ENCODE measurements around the gene SIMC1. TPM values are rescaled to one million over a fixed set of nuclear protein-coding genes. Genes with fewer than 3 reads are reported as not detected.

The SIMC1 gene
- total and polyA plus RNA-seq, 2 donors (not counting 3 experiments of a cell fraction or from before 2014, with no cell fraction given): 9.0 to 16.2 TPM

DNA sequence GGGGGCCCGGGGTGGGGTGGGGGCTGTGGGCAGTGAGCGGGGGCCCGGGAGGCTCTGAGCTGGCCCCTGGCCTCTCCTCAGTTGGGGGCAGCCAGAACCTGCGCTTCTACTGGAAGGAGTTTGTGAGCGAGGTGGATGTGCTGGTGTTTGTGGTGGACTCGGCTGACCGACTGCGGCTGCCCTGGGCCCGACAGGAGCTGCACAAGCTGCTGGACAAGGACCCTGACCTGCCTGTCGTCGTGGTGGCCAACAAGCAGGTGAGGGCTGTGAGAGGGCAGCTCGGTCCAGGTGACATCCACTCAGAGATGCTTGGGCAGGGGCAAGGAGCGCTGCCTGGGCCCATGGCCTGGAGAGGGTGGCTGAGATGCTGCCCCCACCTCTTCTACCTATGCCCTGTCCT is 130.5 kb downstream of the SIMC1 start:
- no peak overlapping the region for H3K27ac ChIP-seq (ENCODE audit: insufficient read depth, low read depth, low read length)
- H3K9me3 ChIP-seq (replicated peaks; ENCODE audit: control insufficient read depth, insufficient read depth, low read length): no peaks in the 10 kb centered on the region
- ChIA-PET CTCF (interaction anchor here (1.5 kb wide), 1 partner anchor 237 kb away, joined by 3 read pairs; no protein-coding TSS in a partner anchor), POLR2A (interaction anchor here (0.6 kb wide), 1 partner anchor 20 kb away, joined by 3 read pairs; the partner anchor contains the start of genes HIGD2A and NOP16)
- no peak overlapping the region for H3K4me3 ChIP-seq (replicated peaks in 1 of 3; ENCODE audit: insufficient read depth in 1 of 3, low read depth in 1 of 3, low read length in 3 of 3)
- no peak overlapping the region for H3K9ac ChIP-seq (replicated peaks; ENCODE audit: extremely low read depth, insufficient read depth, low read length)
- no peaks in the 10 kb centered on the region for H4K20me1 ChIP-seq (replicated peaks; ENCODE audit: control insufficient read depth, extremely low read depth, insufficient read depth, low read length)
- peaks cover 0 to 20% of the 10 kb centered on the region in 2 experiments for H3K36me3 ChIP-seq (ENCODE audit: control insufficient read depth in 2 of 2, extremely low read depth in 1 of 2, insufficient read depth in 2 of 2, low read length in 2 of 2)
- no peak overlapping the region for H2AFZ ChIP-seq (ENCODE audit: low read depth, low read length)
- TF ChIP-seq, protein P1, sequence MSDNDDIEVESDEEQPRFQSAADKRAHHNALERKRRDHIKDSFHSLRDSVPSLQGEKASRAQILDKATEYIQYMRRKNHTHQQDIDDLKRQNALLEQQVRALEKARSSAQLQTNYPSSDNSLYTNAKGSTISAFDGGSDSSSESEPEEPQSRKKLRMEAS (IDR thresholded peaks at IDR 0.05; ENCODE audit: insufficient read depth, insufficient read length): no peak
- TF ChIP-seq CTCF (IDR thresholded peaks at IDR 0.05; ENCODE audit: extremely low read depth in 1 of 2, insufficient read depth in 1 of 2, low read depth in 1 of 2, low read length in 2 of 2): no peak
- no peak for TF ChIP-seq POLR2AphosphoS5 (IDR thresholded peaks at IDR 0.05; ENCODE audit: insufficient read depth, low read depth, low read length)
- TF ChIP-seq EZH2 (IDR thresholded peaks at IDR 0.05; ENCODE audit: borderline replicate concordance, low read depth, low read length, severe bottlenecking): no peak
- TF ChIP-seq JUN (IDR thresholded peaks at IDR 0.05; ENCODE audit: borderline replicate concordance, insufficient read depth, insufficient read length, low read depth): no peak
- TF ChIP-seq POLR2A (IDR thresholded peaks at IDR 0.05; ENCODE audit: low read depth, low read length): no peak
- TF ChIP-seq GATA2 (IDR thresholded peaks at IDR 0.05; ENCODE audit: insufficient read depth, insufficient read length, low read depth, low read length): no peak
- TF ChIP-seq MYC (IDR thresholded peaks at IDR 0.05; ENCODE audit: low read depth, low read length): no peak
- no peak for TF ChIP-seq FOS (IDR thresholded peaks at IDR 0.05; ENCODE audit: borderline replicate concordance, insufficient read depth, low read length)
- no peaks in the 10 kb centered on the region for H3K27me3 ChIP-seq (ENCODE audit: control insufficient read depth in 2 of 2, insufficient read depth in 2 of 2, low read length in 2 of 2)
- peaks cover 9% of the 10 kb centered on the region for H3K4me1 ChIP-seq (ENCODE audit: control insufficient read depth, extremely low read depth, insufficient read depth, low read length)
- dilution Hi-C loops (cut with MboI; ENCODE audit: extremely low pct_ligation_motif_present, low sequenced_read_pairs) (no loop called here), intact Hi-C loops (cut with micrococcal nuclease) (loop anchor here (10.0 kb wide), 1 partner anchor 134 kb away; the partner anchor contains the start of gene SIMC1)
- H3K79me2 ChIP-seq (ENCODE audit: control insufficient read depth, insufficient read depth, low read length): no peaks in the 10 kb centered on the region
- BruUV-seq (replicated peaks): no TSS peak
- no peaks in the 10 kb centered on the region for H3K9me1 ChIP-seq (replicated peaks; ENCODE audit: control insufficient read depth, extremely low read depth, insufficient read depth, low read length)
- DNase-seq (ENCODE audit: low read depth, low spot score) (no peak), FAIRE-seq (no peak)
- H3K4me2 ChIP-seq (ENCODE audit: insufficient read depth, low read length): no peak overlapping the region

Measured in endothelial cell of umbilical vein (primary cell).